CD14-positive monocyte (primary cell): ENCODE measurements around the gene PIWIL1. TPM values are rescaled to one million over a fixed set of nuclear protein-coding genes. Genes with fewer than 3 reads are reported as not detected.

Experiments used
- DNase-seq, 3 donors: peaks; one replicate each; pipeline ENCODE4 v3.0.0-alpha.2; 2011 to 2022
- H2AFZ ChIP-seq: 2 replicates; pipeline ENCODE4 v1.6.0; 2012; ENCODE audit warnings: mild to moderate bottlenecking, low read depth, low read length, inconsistent platforms; ENCODE audit not compliant: insufficient read depth, poor library complexity, severe bottlenecking
- H3K27ac ChIP-seq, 2 donors: 1 replicate in 1 of 2; 2 replicates in 1 of 2; pipeline ENCODE4 v1.5.1; 2012 to 2013; ENCODE audit warnings: low read length in 2 of 2, control low read depth in 1 of 2, inconsistent platforms in 1 of 2, low read depth in 1 of 2, mild to moderate bottlenecking in 1 of 2
- H3K27me3 ChIP-seq, 2 donors: one replicate each; pipeline versions ENCODE4 v1.6.0 to v1.6.1; 2011 to 2013; ENCODE audit warnings: low read length in 2 of 2; ENCODE audit not compliant: control insufficient read depth in 2 of 2, insufficient read depth in 2 of 2
- H3K36me3 ChIP-seq, 2 donors: replicated peaks in 1 of 2; 1 replicate in 1 of 2; 2 replicates in 1 of 2; pipeline versions ENCODE4 v1.5.1 to v1.6.1; 2012 to 2013; ENCODE audit warnings: low read length in 2 of 2, control low read depth in 1 of 2, inconsistent platforms in 1 of 2, mild to moderate bottlenecking in 1 of 2; ENCODE audit not compliant: insufficient read depth in 2 of 2, control insufficient read depth in 1 of 2
- H3K4me1 ChIP-seq, 2 donors: 1 replicate in 1 of 2; 2 replicates in 1 of 2; pipeline versions ENCODE4 v1.5.1 to v1.6.1; 2012 to 2013; ENCODE audit warnings: low read length in 2 of 2, control low read depth in 1 of 2, inconsistent platforms in 1 of 2, mild to moderate bottlenecking in 1 of 2, moderate library complexity in 1 of 2; ENCODE audit not compliant: insufficient read depth in 2 of 2, control insufficient read depth in 1 of 2
- H3K4me2 ChIP-seq: replicated peaks from 2 replicates; pipeline ENCODE3; 2012; ENCODE audit warnings: low read length, moderate library complexity, mild to moderate bottlenecking; ENCODE audit not compliant: poor library complexity, severe bottlenecking; ENCODE audit errors: extremely low read depth
- H3K4me3 ChIP-seq, 3 experiments: fragments of 200-600 bp in 1 of 3; sonication (generic) in 1 of 3; replicated peaks in 1 of 3; 1 replicate in 2 of 3; 2 replicates in 1 of 3; pipeline ENCODE4 v1.5.1; 2011 to 2013; ENCODE audit warnings: low read length in 3 of 3, mild to moderate bottlenecking in 3 of 3, control low read depth in 2 of 3, low read depth in 2 of 3, inconsistent platforms in 1 of 3, moderate library complexity in 1 of 3
- H3K79me2 ChIP-seq: 2 replicates; pipeline ENCODE4 v1.6.0; 2012; ENCODE audit warnings: mild to moderate bottlenecking, control low read depth, inconsistent platforms, low read length, moderate library complexity; ENCODE audit not compliant: insufficient read depth
- H3K9ac ChIP-seq: 2 replicates; pipeline ENCODE4 v1.6.0; 2017; ENCODE audit warnings: low read length, mild to moderate bottlenecking; ENCODE audit not compliant: insufficient read depth, poor library complexity, severe bottlenecking
- H3K9me3 ChIP-seq, 2 donors: replicated peaks in 1 of 2; 1 replicate in 1 of 2; 2 replicates in 1 of 2; pipeline versions ENCODE4 v1.5.1 to v1.6.1; 2012 to 2013; ENCODE audit warnings: low read length in 2 of 2, control low read depth in 1 of 2; ENCODE audit not compliant: control insufficient read depth in 1 of 2, insufficient read depth in 1 of 2
- H4K20me1 ChIP-seq: 2 replicates; pipeline ENCODE4 v1.6.0; 2012; ENCODE audit warnings: mild to moderate bottlenecking, low read length, control low read depth, moderate library complexity; ENCODE audit not compliant: insufficient read depth
- H3K27ac Mint-ChIP-seq, 7 donors: one replicate each; pipeline ENCODE4 v1.8.0; 2020; ENCODE audit warnings: mild to moderate bottlenecking in 7 of 7, mixed read lengths in 7 of 7, moderate library complexity in 6 of 7, inconsistent platforms in 2 of 7
- H3K27me3 Mint-ChIP-seq, 3 donors: one replicate each; pipeline ENCODE4 v1.8.0; 2021 to 2022; ENCODE audit warnings: low read depth in 3 of 3, mild to moderate bottlenecking in 3 of 3, mixed read lengths in 3 of 3, moderate library complexity in 3 of 3, inconsistent platforms in 1 of 3
- H3K36me3 Mint-ChIP-seq, 2 donors: one replicate each; pipeline ENCODE4 v1.8.0; 2020; ENCODE audit warnings: mixed read lengths in 2 of 2, inconsistent platforms in 1 of 2, mild to moderate bottlenecking in 1 of 2
- H3K4me1 Mint-ChIP-seq: one replicate; pipeline ENCODE4 v1.8.0; 2020; ENCODE audit warnings: mild to moderate bottlenecking, mixed read lengths
- H3K4me3 Mint-ChIP-seq, 2 donors: one replicate each; pipeline ENCODE4 v1.8.0; 2020; ENCODE audit warnings: mild to moderate bottlenecking in 2 of 2, mixed read lengths in 2 of 2, moderate library complexity in 1 of 2
- H3K9me3 Mint-ChIP-seq, 7 donors: one replicate each; pipeline ENCODE4 v1.8.0; 2020 to 2022; ENCODE audit warnings: mixed read lengths in 7 of 7, mild to moderate bottlenecking in 6 of 7, moderate library complexity in 6 of 7, inconsistent platforms in 2 of 7
- CTCF ChIP-seq: fragments of 200-600 bp; IDR thresholded peaks from one replicate; pipeline ENCODE4 v1.8.0; 2022; ENCODE audit warnings: antibody characterized with exemption, mild to moderate bottlenecking
- WGBS: methylation state at CpG from one replicate; pipeline ENCODE4 v1.1.5; 2013; ENCODE audit warnings: missing lambda C conversion rate; ENCODE audit not compliant: insufficient coverage; 5-methylcytosine and 5-hydroxymethylcytosine counted together
- intact Hi-C, 2 donors: fragments of 100-400 bp; cut with micrococcal nuclease; formaldehyde crosslinking; loops; one replicate each; pipeline versions ENCODE4 v1.15.0 to v1.15.1; 2023
- polyA plus RNA-seq, 3 donors: library from polyadenylated mRNA; depleted of rRNA in 1 of 3; unstranded in 2 of 3; stranded (reverse) in 1 of 3; fragments of 300-500 nt in 2 of 3; fragments of >200 nt in 1 of 3; fragmentation: Illumina TruSeq in 2 of 3; gene quantifications; 1 replicate in 2 of 3; 2 replicates in 1 of 3; pipeline ENCODE4 v1.2.3, GENCODE V29; 2012 to 2021

The PIWIL1 gene
- polyA plus RNA-seq, 3 donors = not detected

- Histone ChIP-seq H3K4me1 (no peaks in the 10 kb centered on the region), H3K9ac (no peak overlapping the region), H3K27me3 (no peaks in the 10 kb centered on the region), H3K9me3 (no peaks in the 10 kb centered on the region), H2AFZ (no peak overlapping the region), H3K79me2 (no peaks in the 10 kb centered on the region), H3K27ac (no peak overlapping the region), H3K4me2 (no peak overlapping the region), H4K20me1 (no peaks in the 10 kb centered on the region), H3K4me3 (no peak overlapping the region), H3K36me3 (no peaks in the 10 kb centered on the region)
- intact Hi-C loops = no loop called here
- H3K9me3 Mint-ChIP-seq = no peaks in the 10 kb centered on the region
- H3K36me3 Mint-ChIP-seq = no peaks in the 10 kb centered on the region
- TF ChIP-seq CTCF = no peak
- H3K4me3 Mint-ChIP-seq = no peak overlapping the region
- H3K27ac Mint-ChIP-seq = no peak overlapping the region
- H3K4me1 Mint-ChIP-seq = no peaks in the 10 kb centered on the region
- WGBS = 89% methylated on average over 12 of the region's 18 CpGs
- DNase-seq = no peak
- H3K27me3 Mint-ChIP-seq = peaks cover 0 to 1% (median 0%) of the 10 kb centered on the region in 3 donors
These were observed 76.2 kb downstream of the PIWIL1 start for GRCh38 chr12:130413909-130414308.

- H3K36me3 ChIP-seq = no peaks in the 10 kb centered on the region
- H3K9me3 ChIP-seq = no peaks in the 10 kb centered on the region
These were observed 76.7 kb downstream of the PIWIL1 start for GRCh38 chr12:130414381-130414780.

More at GRCh38 chr12:130414381-130414780, 76.7 kb downstream of the PIWIL1 start:
- Histone ChIP-seq H3K4me2 (no peak overlapping the region), H3K27ac (no peak overlapping the region), H3K27me3 (no peaks in the 10 kb centered on the region), H3K9ac (no peak overlapping the region), H2AFZ (no peak overlapping the region), H3K4me1 (no peaks in the 10 kb centered on the region), H3K4me3 (no peak overlapping the region), H3K79me2 (no peaks in the 10 kb centered on the region), H4K20me1 (no peaks in the 10 kb centered on the region)
- 90% methylated on average over 2 of the region's 7 CpGs for WGBS
- Mint-ChIP-seq H3K9me3 (no peaks in the 10 kb centered on the region), H3K4me3 (no peak overlapping the region), H3K36me3 (no peaks in the 10 kb centered on the region), H3K4me1 (no peaks in the 10 kb centered on the region), H3K27me3 (peaks cover 0 to 1% (median 0%) of the 10 kb centered on the region in 3 donors), H3K27ac (no peak overlapping the region)
- intact Hi-C loops = no loop called here
- DNase-seq = no peak
- TF ChIP-seq CTCF = no peak
